ENCODE data around the gene USP53.
"Not testable (repeated sequence)": the region's sequence is repeated elsewhere in the genome, so short reads cannot be mapped to it uniquely, and the experiment has no call there.

USP53 gene

GRCh38 chr4:119328695-119329094 lies 116.2 kb downstream of the USP53 start:
- no peak overlapping the region for H3K4me3 ChIP-seq (replicated peaks; ENCODE audit: low read depth, low read length)
- DNase-seq (ENCODE audit: low read depth) = no peak
- TF ChIP-seq, protein P1, sequence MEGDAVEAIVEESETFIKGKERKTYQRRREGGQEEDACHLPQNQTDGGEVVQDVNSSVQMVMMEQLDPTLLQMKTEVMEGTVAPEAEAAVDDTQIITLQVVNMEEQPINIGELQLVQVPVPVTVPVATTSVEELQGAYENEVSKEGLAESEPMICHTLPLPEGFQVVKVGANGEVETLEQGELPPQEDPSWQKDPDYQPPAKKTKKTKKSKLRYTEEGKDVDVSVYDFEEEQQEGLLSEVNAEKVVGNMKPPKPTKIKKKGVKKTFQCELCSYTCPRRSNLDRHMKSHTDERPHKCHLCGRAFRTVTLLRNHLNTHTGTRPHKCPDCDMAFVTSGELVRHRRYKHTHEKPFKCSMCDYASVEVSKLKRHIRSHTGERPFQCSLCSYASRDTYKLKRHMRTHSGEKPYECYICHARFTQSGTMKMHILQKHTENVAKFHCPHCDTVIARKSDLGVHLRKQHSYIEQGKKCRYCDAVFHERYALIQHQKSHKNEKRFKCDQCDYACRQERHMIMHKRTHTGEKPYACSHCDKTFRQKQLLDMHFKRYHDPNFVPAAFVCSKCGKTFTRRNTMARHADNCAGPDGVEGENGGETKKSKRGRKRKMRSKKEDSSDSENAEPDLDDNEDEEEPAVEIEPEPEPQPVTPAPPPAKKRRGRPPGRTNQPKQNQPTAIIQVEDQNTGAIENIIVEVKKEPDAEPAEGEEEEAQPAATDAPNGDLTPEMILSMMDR (IDR thresholded peaks at IDR 0.05; ENCODE audit: low read length, missing control alignments) = no peak

- DNase-seq (ENCODE audit: low read depth) = no peak
- no peak overlapping the region for H3K4me3 ChIP-seq (replicated peaks; ENCODE audit: low read depth, low read length)
- TF ChIP-seq, protein P1 (IDR thresholded peaks at IDR 0.05; ENCODE audit: low read length, missing control alignments) = no peak
These were observed 117.5 kb downstream of the USP53 start for GRCh38 chr4:119329835-119330620.

- not testable (repeated sequence) for DNase-seq (ENCODE audit: low read depth); H3K4me3 ChIP-seq (replicated peaks; ENCODE audit: low read depth, low read length)
These were observed 123.9 kb downstream of the USP53 start for GRCh38 chr4:119336332-119336979.

DNA sequence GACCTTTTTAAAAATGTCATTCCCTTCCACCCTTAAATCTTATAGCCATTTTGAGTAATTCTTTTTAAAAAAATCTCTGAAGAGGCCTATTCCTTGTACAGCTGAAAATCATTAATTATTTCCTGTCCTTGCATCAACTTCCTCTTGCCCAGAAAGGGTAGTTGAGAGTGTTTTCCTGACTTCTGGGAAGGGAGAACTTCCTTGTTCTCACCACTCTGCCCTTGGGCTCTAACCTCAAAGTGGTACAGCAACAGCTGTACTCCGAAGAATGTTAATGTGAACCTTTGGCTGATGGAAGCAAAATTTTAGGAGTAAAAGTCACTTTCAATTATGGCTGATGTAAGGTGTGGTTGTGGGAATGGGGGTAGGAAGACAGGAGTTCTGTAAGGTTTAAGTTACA lies 124.5 kb downstream of the USP53 start:
- DNase-seq (ENCODE audit: low read depth) = peak; percentile 4
- TF ChIP-seq, protein P1 (IDR thresholded peaks at IDR 0.05; ENCODE audit: low read length, missing control alignments) = no peak
- no peak overlapping the region for H3K4me3 ChIP-seq (replicated peaks; ENCODE audit: low read depth, low read length)

DNA sequence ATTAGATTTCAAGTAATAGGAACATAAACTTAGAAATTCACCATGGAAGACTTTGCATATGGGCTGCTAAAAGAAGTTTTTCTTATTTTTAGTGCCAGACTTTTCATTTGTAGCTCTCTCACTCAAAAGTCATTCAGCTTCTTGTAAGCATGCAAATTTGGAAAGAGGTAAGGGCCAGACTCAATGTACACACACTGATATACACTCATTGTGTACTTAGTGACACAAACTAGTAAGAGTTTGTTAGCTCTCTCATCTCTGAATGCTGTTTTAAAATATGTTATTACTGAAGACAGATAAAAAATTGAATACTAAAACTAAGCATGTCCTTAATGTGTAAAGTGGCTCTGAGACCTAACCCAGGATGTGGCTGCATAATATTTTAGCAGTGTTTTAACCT lies 127.4 kb downstream of the USP53 start:
- DNase-seq (ENCODE audit: low read depth); H3K4me3 ChIP-seq (replicated peaks; ENCODE audit: low read depth, low read length): not testable (repeated sequence)

GRCh38 chr4:119343293-119343692 lies 130.8 kb downstream of the USP53 start:
- not testable (repeated sequence) for H3K4me3 ChIP-seq (replicated peaks; ENCODE audit: low read depth, low read length); DNase-seq (ENCODE audit: low read depth)
